ACC112 (cell line): Measurements from ENCODE around the gene MSMP.

Experiments
- H2AFZ ChIP-seq: fragments of 200-600 bp; sonication (generic); one replicate; pipeline ENCODE4 v1.6.0; 2017; ENCODE audit warnings: antibody characterized with exemption, low read length; ENCODE audit not compliant: unreplicated experiment
- H3K27ac ChIP-seq: fragments of 200-600 bp; sonication (generic); 2 replicates; pipeline ENCODE4 v1.5.1; 2014; ENCODE audit warnings: low read depth, mild to moderate bottlenecking, antibody characterized with exemption, low read length, moderate library complexity
- H3K27me3 ChIP-seq: fragments of 200-600 bp; sonication (generic); 2 replicates; pipeline ENCODE4 v1.6.1; 2014; ENCODE audit warnings: mild to moderate bottlenecking, antibody characterized with exemption, low read length, moderate library complexity, mixed read lengths; ENCODE audit not compliant: insufficient read depth
- H3K36me3 ChIP-seq: fragments of 200-600 bp; sonication (generic); 2 replicates; pipeline ENCODE4 v1.6.1; 2016; ENCODE audit warnings: mild to moderate bottlenecking, antibody characterized with exemption, low read length, moderate library complexity, mixed read lengths; ENCODE audit not compliant: insufficient read depth
- H3K4me1 ChIP-seq: fragments of 200-600 bp; sonication (generic); one replicate; pipeline ENCODE4 v1.6.1; 2016; ENCODE audit warnings: low read length, mixed read lengths; ENCODE audit not compliant: insufficient read depth, unreplicated experiment, control insufficient read depth
- H3K4me3 ChIP-seq: fragments of 200-600 bp; sonication (generic); 2 replicates; pipeline ENCODE4 v1.5.1; 2014; ENCODE audit warnings: mild to moderate bottlenecking, low read depth, low read length
- H3K79me2 ChIP-seq: fragments of 200-600 bp; sonication (generic); one replicate; pipeline ENCODE4 v1.6.0; 2016; ENCODE audit warnings: low read length; ENCODE audit not compliant: control insufficient read depth, unreplicated experiment, insufficient read depth

MSMP gene

GRCh38 chr9:35754264-35754663 is at the start of gene MSMP:
MSMP (minus strand) TSS chr9:35754276; CDS start chr9:35754129, 147 bp downstream.
- H3K79me2 ChIP-seq = no peaks in the 10 kb centered on the region
- no peak within 1 kb of the TSS for H3K27ac ChIP-seq
- no peaks in the 10 kb centered on the region for H3K27me3 ChIP-seq
- H2AFZ ChIP-seq = no peak within 1 kb of the TSS
- no peak within 1 kb of the TSS for H3K4me3 ChIP-seq
- H3K4me1 ChIP-seq = peaks cover 15% of the 10 kb centered on the region
- H3K36me3 ChIP-seq = peaks cover 9% of the 10 kb centered on the region; the same call in 1 of the 2 replicates

GRCh38 chr9:35801328-35802128 is 47.5 kb upstream of the MSMP start:
- Histone ChIP-seq H2AFZ (no peak overlapping the region), H3K4me3 (no peak overlapping the region), H3K79me2 (peaks cover 10% of the 10 kb centered on the region), H3K36me3 (peaks cover 4% of the 10 kb centered on the region; the same call in 1 of the 2 replicates), H3K4me1 (peaks cover 16% of the 10 kb centered on the region), H3K27me3 (no peaks in the 10 kb centered on the region), H3K27ac (no peak overlapping the region)

GRCh38 chr9:35800530-35800929 is 46.5 kb upstream of the MSMP start:
- Histone ChIP-seq H3K4me1 (peaks cover 20% of the 10 kb centered on the region), H3K27ac (no peak overlapping the region), H3K79me2 (peaks cover 10% of the 10 kb centered on the region), H3K27me3 (no peaks in the 10 kb centered on the region), H3K36me3 (peaks cover 4% of the 10 kb centered on the region; the same call in 1 of the 2 replicates), H2AFZ (no peak overlapping the region), H3K4me3 (no peak overlapping the region)

GRCh38 chr9:35798658-35799374 is 44.7 kb upstream of the MSMP start:
- peaks cover 4% of the 10 kb centered on the region; the same call in 1 of the 2 replicates for H3K36me3 ChIP-seq
- no peak overlapping the region for H3K4me3 ChIP-seq
- H2AFZ ChIP-seq = no peak overlapping the region
- H3K4me1 ChIP-seq = peaks cover 36% of the 10 kb centered on the region
- peak overlapping the region; percentile 15; the same call in 1 of the 2 replicates for H3K27ac ChIP-seq
- H3K79me2 ChIP-seq = peaks cover 21% of the 10 kb centered on the region
- no peaks in the 10 kb centered on the region for H3K27me3 ChIP-seq

GRCh38 chr9:35797311-35798109 is 43.4 kb upstream of the MSMP start:
- H2AFZ ChIP-seq = no peak overlapping the region
- H3K79me2 ChIP-seq = peaks cover 33% of the 10 kb centered on the region

GRCh38 chr9:35795695-35796094 is 41.6 kb upstream of the MSMP start:
- no peaks in the 10 kb centered on the region for H3K36me3 ChIP-seq
- no peak overlapping the region for H3K27ac ChIP-seq
- no peaks in the 10 kb centered on the region for H3K27me3 ChIP-seq
- H3K4me1 ChIP-seq = peaks cover 55% of the 10 kb centered on the region
- H3K79me2 ChIP-seq = peaks cover 40% of the 10 kb centered on the region
- no peak overlapping the region for H2AFZ ChIP-seq
- peak overlapping the region; percentile 78; the same call in 1 of the 2 replicates for H3K4me3 ChIP-seq

More at GRCh38 chr9:35797311-35798109, 43.4 kb upstream of the MSMP start:
- no peak overlapping the region for H3K4me3 ChIP-seq
- 0 out of 2 replicates have a peak overlapping the region, but pooled peaks have one; percentile 15 for H3K27ac ChIP-seq
- H3K36me3 ChIP-seq = no peaks in the 10 kb centered on the region
- no peaks in the 10 kb centered on the region for H3K27me3 ChIP-seq
- H3K4me1 ChIP-seq = peaks cover 48% of the 10 kb centered on the region

- peaks cover 40% of the 10 kb centered on the region for H3K79me2 ChIP-seq
- H3K4me3 ChIP-seq = peak overlapping the region; percentile 78
- H3K27me3 ChIP-seq = no peaks in the 10 kb centered on the region
- no peak overlapping the region for H3K27ac ChIP-seq
- no peak overlapping the region for H2AFZ ChIP-seq
- H3K4me1 ChIP-seq = peaks cover 58% of the 10 kb centered on the region
- H3K36me3 ChIP-seq = no peaks in the 10 kb centered on the region
Measured at GRCh38 chr9:35793461-35793860, 39.4 kb upstream of the MSMP start.

GRCh38 chr9:35792826-35793225 is 38.8 kb upstream of the MSMP start:
- Histone ChIP-seq H3K4me3 (peak overlapping the region; percentile 78), H2AFZ (no peak overlapping the region), H3K27me3 (no peaks in the 10 kb centered on the region), H3K4me1 (peaks cover 51% of the 10 kb centered on the region), H3K27ac (no peak overlapping the region), H3K79me2 (peaks cover 40% of the 10 kb centered on the region), H3K36me3 (no peaks in the 10 kb centered on the region)

GRCh38 chr9:35792024-35792813 is 38.1 kb upstream of the MSMP start:
- no peak overlapping the region for H2AFZ ChIP-seq
- H3K27ac ChIP-seq = no peak overlapping the region
- H3K36me3 ChIP-seq = no peaks in the 10 kb centered on the region
- peaks cover 37% of the 10 kb centered on the region for H3K79me2 ChIP-seq
- no peaks in the 10 kb centered on the region for H3K27me3 ChIP-seq
- peaks cover 45% of the 10 kb centered on the region for H3K4me1 ChIP-seq
- peak overlapping the region; percentile 78 for H3K4me3 ChIP-seq
